ENCODE data around the gene SACS.

The SACS gene

GRCh38 chr13:23463661-23464060 lies 30.2 kb upstream of the SACS start:
- no peak overlapping the region for H3K27ac ChIP-seq (ENCODE audit: low read depth, low read length, poor library complexity, severe bottlenecking)
- H3K27me3 ChIP-seq (ENCODE audit: insufficient read depth, low read length) = peaks cover 3% of the 10 kb centered on the region; the same call in 1 of the 2 replicates
- no peaks in the 10 kb centered on the region for H3K36me3 ChIP-seq (ENCODE audit: insufficient read depth, low read length)
- TF ChIP-seq, protein P1, sequence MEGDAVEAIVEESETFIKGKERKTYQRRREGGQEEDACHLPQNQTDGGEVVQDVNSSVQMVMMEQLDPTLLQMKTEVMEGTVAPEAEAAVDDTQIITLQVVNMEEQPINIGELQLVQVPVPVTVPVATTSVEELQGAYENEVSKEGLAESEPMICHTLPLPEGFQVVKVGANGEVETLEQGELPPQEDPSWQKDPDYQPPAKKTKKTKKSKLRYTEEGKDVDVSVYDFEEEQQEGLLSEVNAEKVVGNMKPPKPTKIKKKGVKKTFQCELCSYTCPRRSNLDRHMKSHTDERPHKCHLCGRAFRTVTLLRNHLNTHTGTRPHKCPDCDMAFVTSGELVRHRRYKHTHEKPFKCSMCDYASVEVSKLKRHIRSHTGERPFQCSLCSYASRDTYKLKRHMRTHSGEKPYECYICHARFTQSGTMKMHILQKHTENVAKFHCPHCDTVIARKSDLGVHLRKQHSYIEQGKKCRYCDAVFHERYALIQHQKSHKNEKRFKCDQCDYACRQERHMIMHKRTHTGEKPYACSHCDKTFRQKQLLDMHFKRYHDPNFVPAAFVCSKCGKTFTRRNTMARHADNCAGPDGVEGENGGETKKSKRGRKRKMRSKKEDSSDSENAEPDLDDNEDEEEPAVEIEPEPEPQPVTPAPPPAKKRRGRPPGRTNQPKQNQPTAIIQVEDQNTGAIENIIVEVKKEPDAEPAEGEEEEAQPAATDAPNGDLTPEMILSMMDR (IDR thresholded peaks at IDR 0.05; ENCODE audit: low read length) = no peak
- TF ChIP-seq EZH2 (IDR thresholded peaks at IDR 0.05; ENCODE audit: borderline replicate concordance, low read length) = no peak
- H3F3A ChIP-seq (ENCODE audit: insufficient read depth, low read length) = no peaks in the 10 kb centered on the region
- H4K20me1 ChIP-seq (ENCODE audit: insufficient read depth, low read length) = no peaks in the 10 kb centered on the region
- H2AFZ ChIP-seq (ENCODE audit: low read length) = no peak overlapping the region
- no peak overlapping the region for H3K4me2 ChIP-seq (ENCODE audit: low read length)
- H3K4me1 ChIP-seq (ENCODE audit: insufficient read depth, low read length, severe bottlenecking) = no peaks in the 10 kb centered on the region
- H3K9me2 ChIP-seq (ENCODE audit: low read depth, low read length) = no peaks in the 10 kb centered on the region
- H3K9me3 ChIP-seq (ENCODE audit: low read length) = no peaks in the 10 kb centered on the region
- H3K4me3 ChIP-seq (ENCODE audit: low read depth, low read length, poor library complexity, severe bottlenecking) = no peak overlapping the region
- no peaks in the 10 kb centered on the region for H3K79me2 ChIP-seq (ENCODE audit: insufficient read depth, low read length)
- H3K9ac ChIP-seq (ENCODE audit: low read length) = no peak overlapping the region

DNA sequence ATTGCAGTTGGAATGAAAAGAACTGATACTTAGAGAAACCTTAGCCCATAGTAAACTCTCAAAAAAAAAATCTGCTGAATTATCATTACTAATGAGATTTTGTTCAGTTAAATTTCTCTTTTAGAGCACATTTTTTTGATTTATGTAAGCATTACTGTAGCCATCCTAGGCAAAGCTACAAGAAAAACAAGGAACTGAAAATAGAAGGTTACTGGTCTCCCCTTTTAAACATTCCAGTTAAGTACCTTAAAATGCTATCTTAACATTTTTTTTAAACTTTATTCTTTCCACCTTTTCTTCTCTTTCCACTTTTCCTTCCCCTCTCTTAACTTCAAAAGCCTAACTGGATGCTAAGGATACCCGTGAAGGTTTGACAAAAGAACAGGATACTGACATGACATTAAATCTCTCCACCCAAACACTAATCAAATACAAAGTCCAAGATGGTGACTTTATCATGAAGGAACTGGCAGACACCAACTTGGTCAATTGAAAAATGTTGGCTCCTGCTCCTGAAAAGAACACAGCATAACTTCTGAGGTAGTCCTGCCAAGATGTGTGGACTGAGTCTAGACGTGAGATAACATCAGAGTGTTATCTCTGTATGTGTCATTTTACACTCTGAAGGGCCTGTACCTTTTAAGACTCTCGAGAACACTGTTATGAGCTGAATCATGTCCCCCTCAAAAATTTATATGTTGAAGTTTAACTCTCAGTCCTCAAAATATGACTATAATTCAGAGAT lies 29.5 kb upstream of the SACS start:
- H3K4me3 ChIP-seq (ENCODE audit: low read depth, low read length, poor library complexity, severe bottlenecking) = no peak overlapping the region
- peaks cover 3% of the 10 kb centered on the region; the same call in 1 of the 2 replicates for H3K27me3 ChIP-seq (ENCODE audit: insufficient read depth, low read length)
- no peak overlapping the region for H2AFZ ChIP-seq (ENCODE audit: low read length)
- H3K9me3 ChIP-seq (ENCODE audit: low read length) = no peaks in the 10 kb centered on the region
- H3K9me2 ChIP-seq (ENCODE audit: low read depth, low read length) = no peaks in the 10 kb centered on the region
- no peak overlapping the region for H3K27ac ChIP-seq (ENCODE audit: low read depth, low read length, poor library complexity, severe bottlenecking)
- no peak overlapping the region for H3K9ac ChIP-seq (ENCODE audit: low read length)
- TF ChIP-seq EZH2 (IDR thresholded peaks at IDR 0.05; ENCODE audit: borderline replicate concordance, low read length) = no peak
- TF ChIP-seq, protein P1 (IDR thresholded peaks at IDR 0.05; ENCODE audit: low read length) = no peak
- no peaks in the 10 kb centered on the region for H3K79me2 ChIP-seq (ENCODE audit: insufficient read depth, low read length)
- no peaks in the 10 kb centered on the region for H3K36me3 ChIP-seq (ENCODE audit: insufficient read depth, low read length)
- H4K20me1 ChIP-seq (ENCODE audit: insufficient read depth, low read length) = no peaks in the 10 kb centered on the region
- H3K4me1 ChIP-seq (ENCODE audit: insufficient read depth, low read length, severe bottlenecking) = no peaks in the 10 kb centered on the region
- no peak overlapping the region for H3K4me2 ChIP-seq (ENCODE audit: low read length)
- H3F3A ChIP-seq (ENCODE audit: insufficient read depth, low read length) = no peaks in the 10 kb centered on the region

DNA sequence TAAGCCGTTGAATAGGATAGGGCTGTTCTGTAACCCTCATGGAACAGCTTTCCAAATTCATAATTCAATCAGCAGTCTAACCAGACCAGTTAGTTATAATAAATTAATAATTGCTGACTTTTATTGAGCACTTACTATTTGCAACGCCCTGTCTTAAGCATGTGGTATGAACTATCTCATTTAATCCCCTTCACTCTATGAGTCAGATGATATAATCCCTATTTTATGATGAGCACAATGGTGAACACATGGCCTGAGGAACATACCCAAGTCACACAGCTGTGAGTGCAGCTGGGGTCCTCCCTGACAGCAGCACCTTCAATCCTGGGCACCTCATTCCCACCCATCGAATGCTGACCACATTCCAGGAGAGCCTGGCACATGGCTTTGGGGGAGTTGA lies 28.0 kb upstream of the SACS start:
- Histone ChIP-seq H3K9me2 (ENCODE audit: low read depth, low read length) (no peaks in the 10 kb centered on the region), H3K4me1 (ENCODE audit: insufficient read depth, low read length, severe bottlenecking) (no peaks in the 10 kb centered on the region), H3K4me3 (ENCODE audit: low read depth, low read length, poor library complexity, severe bottlenecking) (no peak overlapping the region), H3F3A (ENCODE audit: insufficient read depth, low read length) (no peaks in the 10 kb centered on the region), H3K36me3 (ENCODE audit: insufficient read depth, low read length) (no peaks in the 10 kb centered on the region), H3K9ac (ENCODE audit: low read length) (no peak overlapping the region), H3K9me3 (ENCODE audit: low read length) (no peaks in the 10 kb centered on the region), H3K27ac (ENCODE audit: low read depth, low read length, poor library complexity, severe bottlenecking) (no peak overlapping the region), H3K27me3 (ENCODE audit: insufficient read depth, low read length) (peaks cover 3% of the 10 kb centered on the region; the same call in 1 of the 2 replicates), H4K20me1 (ENCODE audit: insufficient read depth, low read length) (no peaks in the 10 kb centered on the region), H2AFZ (ENCODE audit: low read length) (no peak overlapping the region), H3K4me2 (ENCODE audit: low read length) (no peak overlapping the region), H3K79me2 (ENCODE audit: insufficient read depth, low read length) (no peaks in the 10 kb centered on the region)
- TF ChIP-seq, protein P1 (IDR thresholded peaks at IDR 0.05; ENCODE audit: low read length) = no peak
- no peak for TF ChIP-seq EZH2 (IDR thresholded peaks at IDR 0.05; ENCODE audit: borderline replicate concordance, low read length)

All from OCI-LY1 (cell line).